SK-N-SH (cell line): ENCODE results near the gene SHROOM3.

Source experiments
- EP300 ChIP-seq, 2 experiments: IDR thresholded peaks; 2 replicates each; pipeline versions ENCODE4 v1.4.0 to v1.6.1; 2012; ENCODE audit warnings: borderline replicate concordance in 1 of 2, low read depth in 1 of 2, low read length in 1 of 2
- EZH2phosphoT487 ChIP-seq: fragments of 200-600 bp; sonication (generic); IDR thresholded peaks from 2 replicates; pipeline ENCODE4 v1.6.1; 2017; ENCODE audit warnings: low read depth, mixed run types, mild to moderate bottlenecking, antibody characterized with exemption, moderate library complexity, borderline replicate concordance
- GABPA ChIP-seq: IDR thresholded peaks from 2 replicates; pipeline ENCODE4 v1.4.0; 2012; ENCODE audit warnings: low read depth, mild to moderate bottlenecking
- GATA2 ChIP-seq: sonication (generic); formaldehyde crosslinking; IDR thresholded peaks from 2 replicates; pipeline ENCODE4 v1.5.0; 2020; ENCODE audit warnings: mild to moderate bottlenecking, missing genetic modification reagents
- MXI1 ChIP-seq: IDR thresholded peaks from 2 replicates; pipeline ENCODE4 v1.6.1; 2012; ENCODE audit warnings: mild to moderate bottlenecking, low read depth, low read length, improper control_type of control experiment
- TF ChIP-seq, protein P1 (sequence below): fragments of 200-600 bp; sonication (generic); IDR thresholded peaks from 2 replicates; pipeline ENCODE4 v1.6.1; 2017; ENCODE audit warnings: antibody characterized with exemption, mild to moderate bottlenecking, moderate library complexity
- TF ChIP-seq, protein P2 (sequence below): IDR thresholded peaks from 2 replicates; pipeline ENCODE4; 2012

DNA sequence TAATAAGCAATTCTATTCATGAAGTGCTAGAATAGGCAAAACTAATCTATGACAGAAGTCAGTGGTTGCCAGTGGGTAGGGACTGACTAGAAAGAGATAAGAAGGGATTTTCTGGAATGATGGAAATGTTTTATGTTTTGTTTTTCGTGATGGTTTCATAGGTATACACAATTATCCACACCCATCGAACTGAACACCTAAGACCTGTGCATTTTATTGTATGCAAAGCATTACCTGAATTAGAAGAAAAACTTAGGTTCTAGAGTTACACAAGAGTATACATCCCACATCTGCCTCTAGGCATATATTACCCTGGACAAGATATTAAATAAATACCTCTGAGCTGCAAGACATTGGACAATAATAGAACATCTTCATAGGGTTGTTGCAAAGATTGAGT lies 257.7 kb downstream of the SHROOM3 start:
- TF ChIP-seq, protein P1, sequence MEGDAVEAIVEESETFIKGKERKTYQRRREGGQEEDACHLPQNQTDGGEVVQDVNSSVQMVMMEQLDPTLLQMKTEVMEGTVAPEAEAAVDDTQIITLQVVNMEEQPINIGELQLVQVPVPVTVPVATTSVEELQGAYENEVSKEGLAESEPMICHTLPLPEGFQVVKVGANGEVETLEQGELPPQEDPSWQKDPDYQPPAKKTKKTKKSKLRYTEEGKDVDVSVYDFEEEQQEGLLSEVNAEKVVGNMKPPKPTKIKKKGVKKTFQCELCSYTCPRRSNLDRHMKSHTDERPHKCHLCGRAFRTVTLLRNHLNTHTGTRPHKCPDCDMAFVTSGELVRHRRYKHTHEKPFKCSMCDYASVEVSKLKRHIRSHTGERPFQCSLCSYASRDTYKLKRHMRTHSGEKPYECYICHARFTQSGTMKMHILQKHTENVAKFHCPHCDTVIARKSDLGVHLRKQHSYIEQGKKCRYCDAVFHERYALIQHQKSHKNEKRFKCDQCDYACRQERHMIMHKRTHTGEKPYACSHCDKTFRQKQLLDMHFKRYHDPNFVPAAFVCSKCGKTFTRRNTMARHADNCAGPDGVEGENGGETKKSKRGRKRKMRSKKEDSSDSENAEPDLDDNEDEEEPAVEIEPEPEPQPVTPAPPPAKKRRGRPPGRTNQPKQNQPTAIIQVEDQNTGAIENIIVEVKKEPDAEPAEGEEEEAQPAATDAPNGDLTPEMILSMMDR, result no peak
- no peak for TF ChIP-seq EZH2phosphoT487
- no peak for TF ChIP-seq EP300 (IDR thresholded peaks at IDR 0.05; ENCODE audit: borderline replicate concordance in 1 of 2, low read depth in 1 of 2, low read length in 1 of 2)
- TF ChIP-seq GATA2 (CRISPR knock-in tag), result no peak
- no peak for TF ChIP-seq GABPA
- TF ChIP-seq, protein P2, sequence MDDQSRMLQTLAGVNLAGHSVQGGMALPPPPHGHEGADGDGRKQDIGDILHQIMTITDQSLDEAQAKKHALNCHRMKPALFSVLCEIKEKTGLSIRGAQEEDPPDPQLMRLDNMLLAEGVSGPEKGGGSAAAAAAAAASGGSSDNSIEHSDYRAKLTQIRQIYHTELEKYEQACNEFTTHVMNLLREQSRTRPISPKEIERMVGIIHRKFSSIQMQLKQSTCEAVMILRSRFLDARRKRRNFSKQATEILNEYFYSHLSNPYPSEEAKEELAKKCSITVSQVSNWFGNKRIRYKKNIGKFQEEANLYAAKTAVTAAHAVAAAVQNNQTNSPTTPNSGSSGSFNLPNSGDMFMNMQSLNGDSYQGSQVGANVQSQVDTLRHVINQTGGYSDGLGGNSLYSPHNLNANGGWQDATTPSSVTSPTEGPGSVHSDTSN, result no peak
- TF ChIP-seq MXI1, result no peak
